ENCODE measurements around the gene DNMT3L. TPM values are rescaled to one million over a fixed set of nuclear protein-coding genes. Genes with fewer than 3 reads are reported as not detected.

Gene DNMT3L
- total and polyA plus RNA-seq, 2 experiments from 2014 or later, result 0.33 TPM; not detected in 1

- H3K36me3 ChIP-seq (replicated peaks; ENCODE audit: insufficient read depth, low read depth), result no peaks in the 10 kb centered on the region
- no peaks in the 10 kb centered on the region for H4K20me1 ChIP-seq (ENCODE audit: insufficient read depth, poor library complexity, severe bottlenecking)
- no peak overlapping the region for H2AFZ ChIP-seq
- no peaks in the 10 kb centered on the region for H3K9me2 ChIP-seq (replicated peaks; ENCODE audit: insufficient read depth)
- peaks cover 6% of the 10 kb centered on the region for H3K4me1 ChIP-seq (ENCODE audit: insufficient read depth)
- H3K4me3 ChIP-seq, result no peak overlapping the region
- no peak overlapping the region for H3K27ac ChIP-seq
- no peak overlapping the region for H3K4me2 ChIP-seq
- no peaks in the 10 kb centered on the region for H3K79me2 ChIP-seq
- TF ChIP-seq CTCF (IDR thresholded peaks at IDR 0.05; ENCODE audit: poor library complexity), result no peak
- no peak for TF ChIP-seq EZH2phosphoT487 (IDR thresholded peaks at IDR 0.05; ENCODE audit: low read depth, severe bottlenecking, unreplicated experiment)
- no peak for TF ChIP-seq EZH2 (IDR thresholded peaks at IDR 0.05; ENCODE audit: borderline replicate concordance)
- H3K27me3 ChIP-seq, result no peaks in the 10 kb centered on the region
- WGBS (ENCODE audit: low lambda C conversion rate, missing lambda C conversion rate), result 87% methylated on average over 9 of the region's 9 CpGs
- no peaks in the 10 kb centered on the region for H3K9me3 ChIP-seq (ENCODE audit: low read depth)
- DNase-seq (ENCODE audit: low spot score), result no peak
These were observed 20.7 kb upstream of the DNMT3L start for GRCh38 chr21:44282370-44282769.

GRCh38 chr21:44281801-44282200, 20.1 kb upstream of the DNMT3L start:
- TF ChIP-seq EZH2phosphoT487 (IDR thresholded peaks at IDR 0.05; ENCODE audit: low read depth, severe bottlenecking, unreplicated experiment) (no peak), EZH2 (IDR thresholded peaks at IDR 0.05; ENCODE audit: borderline replicate concordance) (no peak), CTCF (IDR thresholded peaks at IDR 0.05; ENCODE audit: poor library complexity) (no peak)
- Histone ChIP-seq H3K79me2 (no peaks in the 10 kb centered on the region), H3K27me3 (no peaks in the 10 kb centered on the region), H3K9me2 (replicated peaks; ENCODE audit: insufficient read depth) (no peaks in the 10 kb centered on the region), H3K4me1 (ENCODE audit: insufficient read depth) (peaks cover 6% of the 10 kb centered on the region), H3K36me3 (replicated peaks; ENCODE audit: insufficient read depth, low read depth) (no peaks in the 10 kb centered on the region), H3K4me3 (no peak overlapping the region), H3K27ac (no peak overlapping the region), H3K9me3 (ENCODE audit: low read depth) (no peaks in the 10 kb centered on the region), H2AFZ (no peak overlapping the region), H3K4me2 (no peak overlapping the region), H4K20me1 (ENCODE audit: insufficient read depth, poor library complexity, severe bottlenecking) (no peaks in the 10 kb centered on the region)
- 93% methylated on average over 9 of the region's 9 CpGs for WGBS (ENCODE audit: low lambda C conversion rate, missing lambda C conversion rate)
- DNase-seq (ENCODE audit: low spot score), result no peak

- DNase-seq (ENCODE audit: low spot score), result no peak
- Histone ChIP-seq H3K4me3 (no peak overlapping the region), H4K20me1 (ENCODE audit: insufficient read depth, poor library complexity, severe bottlenecking) (no peaks in the 10 kb centered on the region), H2AFZ (no peak overlapping the region), H3K36me3 (replicated peaks; ENCODE audit: insufficient read depth, low read depth) (no peaks in the 10 kb centered on the region), H3K4me1 (ENCODE audit: insufficient read depth) (peaks cover 6% of the 10 kb centered on the region), H3K27me3 (no peaks in the 10 kb centered on the region), H3K27ac (no peak overlapping the region), H3K4me2 (no peak overlapping the region), H3K9me3 (ENCODE audit: low read depth) (no peaks in the 10 kb centered on the region), H3K79me2 (no peaks in the 10 kb centered on the region), H3K9me2 (replicated peaks; ENCODE audit: insufficient read depth) (no peaks in the 10 kb centered on the region)
- WGBS (ENCODE audit: low lambda C conversion rate, missing lambda C conversion rate), result 81% methylated on average over 19 of the region's 19 CpGs
- TF ChIP-seq EZH2 (IDR thresholded peaks at IDR 0.05; ENCODE audit: borderline replicate concordance) (no peak), CTCF (IDR thresholded peaks at IDR 0.05; ENCODE audit: poor library complexity) (no peak), EZH2phosphoT487 (IDR thresholded peaks at IDR 0.05; ENCODE audit: low read depth, severe bottlenecking, unreplicated experiment) (no peak)
These were observed 17.9 kb upstream of the DNMT3L start for GRCh38 chr21:44279354-44280260.
